SJSA1 (cell line): ENCODE measurements around the gene EVC2. TPM values are rescaled to one million over a fixed set of nuclear protein-coding genes. Genes with fewer than 3 reads are reported as not detected.

ENCODE experiments used
- DNase-seq, 2 experiments: peaks; one replicate each; pipeline ENCODE4 v3.0.0-alpha.2; 2015 to 2020; ENCODE audit warnings: low spot score in 2 of 2, low read depth in 1 of 2
- H3K27ac ChIP-seq: fragments of 250-450 bp; sonication (Bioruptor Pico); 2 replicates; pipeline ENCODE4 v1.5.1; 2020; ENCODE audit warnings: mild to moderate bottlenecking, moderate library complexity
- H3K27me3 ChIP-seq: fragments of 250-450 bp; sonication (Bioruptor Pico); replicated peaks from 2 replicates; pipeline ENCODE4 v1.5.1; 2020; ENCODE audit warnings: mild to moderate bottlenecking, moderate library complexity
- H3K36me3 ChIP-seq: fragments of 250-450 bp; sonication (Bioruptor Pico); 2 replicates; pipeline ENCODE4 v1.5.1; 2020; ENCODE audit warnings: mild to moderate bottlenecking
- H3K4me1 ChIP-seq: fragments of 250-450 bp; sonication (Bioruptor Pico); replicated peaks from 2 replicates; pipeline ENCODE4 v1.6.1; 2021; ENCODE audit warnings: mild to moderate bottlenecking
- H3K4me3 ChIP-seq: fragments of 250-450 bp; sonication (Bioruptor Pico); 2 replicates; pipeline ENCODE4 v1.5.1; 2020; ENCODE audit warnings: mild to moderate bottlenecking
- H3K9me3 ChIP-seq: fragments of 250-450 bp; sonication (Bioruptor Pico); replicated peaks from 2 replicates; pipeline ENCODE4 v1.5.1; 2020; ENCODE audit warnings: mild to moderate bottlenecking
- total RNA-seq: library from RNA; depleted of rRNA; stranded (reverse); fragments of >200 nt; shearing (Covaris generic); gene quantifications from 2 replicates; pipeline ENCODE4 v1.2.3, GENCODE V29; 2014

Gene EVC2
- total RNA-seq, 1 experiment from 2014 or later: 2.7 TPM

DNA sequence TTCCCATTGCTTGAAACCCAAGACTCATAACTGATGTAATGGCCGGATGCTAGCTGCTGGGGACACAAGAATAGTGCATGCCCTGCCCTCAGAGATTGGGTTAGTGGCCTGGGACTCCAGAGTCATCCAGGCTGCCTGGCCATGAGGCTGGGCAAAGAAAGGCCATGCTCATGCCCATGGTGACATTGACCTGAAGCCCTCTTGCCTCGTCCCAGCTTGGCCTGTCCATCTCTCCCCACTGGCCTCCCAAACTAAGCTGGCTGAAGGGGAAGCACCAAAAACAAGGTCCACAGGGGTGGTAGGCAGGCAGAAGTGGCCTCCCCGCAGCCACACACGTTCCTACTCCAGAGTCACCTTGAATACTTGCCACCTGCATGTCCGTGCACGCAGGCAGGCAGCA lies 141.8 kb downstream of the EVC2 start:
- H3K27me3 ChIP-seq: no peaks in the 10 kb centered on the region
- no peak overlapping the region for H3K27ac ChIP-seq
- no peaks in the 10 kb centered on the region for H3K36me3 ChIP-seq
- H3K4me3 ChIP-seq: no peak overlapping the region
- H3K9me3 ChIP-seq: no peaks in the 10 kb centered on the region
- H3K4me1 ChIP-seq: no peaks in the 10 kb centered on the region
- DNase-seq: no peak

GRCh38 chr4:5563856-5564255 lies 144.5 kb downstream of the EVC2 start:
- Histone ChIP-seq H3K4me3 (no peak overlapping the region), H3K36me3 (no peaks in the 10 kb centered on the region), H3K27me3 (no peaks in the 10 kb centered on the region), H3K4me1 (no peaks in the 10 kb centered on the region), H3K9me3 (no peaks in the 10 kb centered on the region), H3K27ac (no peak overlapping the region)
- no peak for DNase-seq

- no peak for DNase-seq
- Histone ChIP-seq H3K27me3 (no peaks in the 10 kb centered on the region), H3K36me3 (no peaks in the 10 kb centered on the region), H3K9me3 (no peaks in the 10 kb centered on the region), H3K27ac (no peak overlapping the region), H3K4me3 (no peak overlapping the region), H3K4me1 (no peaks in the 10 kb centered on the region)
These were observed 145.9 kb downstream of the EVC2 start for GRCh38 chr4:5562476-5562875.

GRCh38 chr4:5561286-5561685 lies 147.1 kb downstream of the EVC2 start:
- DNase-seq: no peak
- no peaks in the 10 kb centered on the region for H3K9me3 ChIP-seq

DNA sequence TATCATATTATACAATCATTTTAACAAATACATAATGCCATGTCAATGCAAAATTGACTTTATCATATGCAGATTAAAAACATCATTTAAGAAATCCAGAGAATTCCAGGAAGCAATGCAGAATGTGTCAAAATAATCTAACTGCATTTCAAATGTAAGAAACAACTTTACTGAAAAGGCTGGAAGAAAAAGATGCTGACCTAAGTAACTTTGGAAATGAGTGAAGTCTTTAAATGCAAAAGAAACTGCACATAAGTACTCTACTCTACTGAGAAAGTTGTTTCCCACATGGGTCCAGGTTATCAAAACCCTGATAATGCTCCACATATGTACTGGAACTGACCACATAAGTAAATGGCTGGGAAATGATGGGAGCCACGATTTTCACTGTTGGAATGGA lies 149.9 kb downstream of the EVC2 start:
- Histone ChIP-seq H3K27me3 (no peaks in the 10 kb centered on the region), H3K4me1 (no peaks in the 10 kb centered on the region), H3K4me3 (no peak overlapping the region), H3K9me3 (no peaks in the 10 kb centered on the region), H3K27ac (no peak overlapping the region), H3K36me3 (no peaks in the 10 kb centered on the region)
- no peak for DNase-seq

More at GRCh38 chr4:5561286-5561685, 147.1 kb downstream of the EVC2 start:
- H3K36me3 ChIP-seq: no peaks in the 10 kb centered on the region
- H3K4me3 ChIP-seq: no peak overlapping the region
- no peak overlapping the region for H3K27ac ChIP-seq
- H3K4me1 ChIP-seq: no peaks in the 10 kb centered on the region
- H3K27me3 ChIP-seq: no peaks in the 10 kb centered on the region

DNA sequence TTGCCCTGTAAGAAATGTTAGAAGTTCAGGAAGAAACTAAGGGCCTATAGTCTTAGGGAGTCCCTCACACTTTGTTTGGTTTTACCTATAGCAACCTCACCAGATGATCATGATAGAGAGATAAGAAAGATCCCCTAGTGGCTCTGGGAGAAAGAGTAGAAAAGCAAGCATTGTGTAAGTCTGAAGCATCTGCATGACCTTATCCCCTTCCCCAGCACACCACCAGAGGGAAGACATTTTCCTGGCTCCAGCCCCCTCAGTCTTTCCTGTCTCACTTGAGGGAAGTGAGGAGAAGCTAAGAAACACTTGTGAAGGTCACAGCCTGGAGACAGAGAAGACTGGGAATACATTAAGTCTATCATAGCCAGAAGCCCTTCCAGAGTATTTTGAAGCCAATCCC lies 154.0 kb downstream of the EVC2 start:
- Histone ChIP-seq H3K4me1 (no peaks in the 10 kb centered on the region), H3K27ac (no peak overlapping the region), H3K27me3 (no peaks in the 10 kb centered on the region), H3K9me3 (no peaks in the 10 kb centered on the region), H3K36me3 (no peaks in the 10 kb centered on the region), H3K4me3 (no peak overlapping the region)
- no peak for DNase-seq

GRCh38 chr4:5553801-5554200 lies 154.6 kb downstream of the EVC2 start:
- DNase-seq: no peak
- no peak overlapping the region for H3K27ac ChIP-seq
- no peaks in the 10 kb centered on the region for H3K27me3 ChIP-seq
- no peaks in the 10 kb centered on the region for H3K36me3 ChIP-seq
- no peaks in the 10 kb centered on the region for H3K9me3 ChIP-seq
- H3K4me1 ChIP-seq: no peaks in the 10 kb centered on the region
- H3K4me3 ChIP-seq: no peak overlapping the region

DNA sequence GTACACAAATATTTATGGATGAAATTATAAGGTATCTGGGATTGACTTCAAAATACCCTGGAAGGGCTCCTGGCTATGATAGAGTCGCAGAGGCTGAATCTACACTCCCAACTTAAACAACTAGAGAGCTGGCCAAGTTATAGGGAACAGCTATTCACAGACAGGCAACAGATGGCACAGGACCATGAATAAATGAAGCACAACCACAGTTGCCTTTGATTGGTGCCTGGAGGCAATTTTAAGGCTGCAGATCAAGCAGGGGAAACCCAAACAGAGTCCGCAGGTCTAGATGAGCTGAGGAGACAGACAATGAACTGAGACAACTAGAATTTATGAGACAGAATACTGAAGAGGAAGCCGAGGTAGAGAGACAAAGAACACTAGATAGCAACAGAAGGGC lies 155.9 kb downstream of the EVC2 start:
- H3K4me1 ChIP-seq: no peaks in the 10 kb centered on the region
- no peak for DNase-seq
- no peak overlapping the region for H3K27ac ChIP-seq
- H3K27me3 ChIP-seq: no peaks in the 10 kb centered on the region
- no peak overlapping the region for H3K4me3 ChIP-seq
- H3K9me3 ChIP-seq: no peaks in the 10 kb centered on the region
- no peaks in the 10 kb centered on the region for H3K36me3 ChIP-seq

- Histone ChIP-seq H3K4me1 (no peaks in the 10 kb centered on the region), H3K4me3 (no peak overlapping the region), H3K9me3 (no peaks in the 10 kb centered on the region), H3K27ac (no peak overlapping the region), H3K36me3 (no peaks in the 10 kb centered on the region), H3K27me3 (no peaks in the 10 kb centered on the region)
- no peak for DNase-seq
These were observed 160.6 kb downstream of the EVC2 start for GRCh38 chr4:5547651-5548249.

- Histone ChIP-seq H3K27me3 (no peaks in the 10 kb centered on the region), H3K9me3 (no peaks in the 10 kb centered on the region), H3K27ac (no peak overlapping the region), H3K4me3 (no peak overlapping the region), H3K4me1 (no peaks in the 10 kb centered on the region), H3K36me3 (no peaks in the 10 kb centered on the region)
- no peak for DNase-seq
These were observed 163.1 kb downstream of the EVC2 start for GRCh38 chr4:5545271-5545670.

GRCh38 chr4:5544762-5545161 lies 163.6 kb downstream of the EVC2 start:
- no peak overlapping the region for H3K27ac ChIP-seq
- DNase-seq: no peak
- H3K4me3 ChIP-seq: no peak overlapping the region
- no peaks in the 10 kb centered on the region for H3K27me3 ChIP-seq
- no peaks in the 10 kb centered on the region for H3K4me1 ChIP-seq
- H3K36me3 ChIP-seq: no peaks in the 10 kb centered on the region
- no peaks in the 10 kb centered on the region for H3K9me3 ChIP-seq

- Histone ChIP-seq H3K4me3 (no peak overlapping the region), H3K9me3 (no peaks in the 10 kb centered on the region), H3K27ac (no peak overlapping the region), H3K36me3 (no peaks in the 10 kb centered on the region), H3K27me3 (no peaks in the 10 kb centered on the region), H3K4me1 (no peaks in the 10 kb centered on the region)
- DNase-seq: no peak
These were observed 164.7 kb downstream of the EVC2 start for GRCh38 chr4:5543681-5544080.

DNA sequence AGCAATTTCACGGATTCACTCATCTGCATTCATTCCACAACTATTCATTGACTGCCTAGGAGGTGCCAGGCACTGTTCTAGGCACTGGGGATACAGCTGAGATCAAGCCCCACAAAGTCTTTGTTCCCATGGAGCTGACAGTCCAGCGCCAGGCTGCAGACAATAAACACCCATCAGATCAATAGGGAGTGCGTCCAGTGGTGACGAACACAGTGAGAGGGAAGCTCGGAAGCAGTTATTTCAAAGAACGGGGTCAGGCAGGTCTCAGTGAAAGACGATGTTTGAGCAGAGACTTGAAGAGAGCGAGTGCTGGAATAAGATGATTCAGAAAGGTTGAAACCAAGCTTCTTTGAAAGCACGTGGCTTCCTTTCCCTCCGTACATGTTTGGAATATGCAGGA lies 167.2 kb downstream of the EVC2 start:
- H3K4me3 ChIP-seq: no peak overlapping the region
- no peak for DNase-seq
- H3K27ac ChIP-seq: no peak overlapping the region
- no peaks in the 10 kb centered on the region for H3K27me3 ChIP-seq
- no peaks in the 10 kb centered on the region for H3K36me3 ChIP-seq
- H3K9me3 ChIP-seq: no peaks in the 10 kb centered on the region
- no peaks in the 10 kb centered on the region for H3K4me1 ChIP-seq

DNA sequence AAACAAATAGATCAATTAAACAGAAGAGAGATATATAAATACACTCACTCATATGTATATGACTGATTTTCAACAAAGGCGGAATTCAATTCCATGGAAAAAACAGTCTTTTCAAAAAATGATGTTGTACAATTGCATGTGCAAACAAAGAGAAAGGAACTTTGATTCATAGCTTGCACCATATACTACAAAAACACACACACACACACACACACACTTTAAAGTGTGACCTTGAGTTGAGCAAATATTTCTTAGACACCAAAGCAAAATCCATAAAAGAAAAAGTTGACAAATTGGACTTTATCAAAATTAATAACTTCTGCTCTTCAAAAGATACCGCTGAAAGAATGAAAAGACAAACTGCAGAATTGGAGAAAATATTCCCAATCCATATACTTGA lies 168.8 kb downstream of the EVC2 start:
- Histone ChIP-seq H3K27ac (no peak overlapping the region), H3K9me3 (no peaks in the 10 kb centered on the region), H3K4me1 (no peaks in the 10 kb centered on the region), H3K27me3 (no peaks in the 10 kb centered on the region), H3K36me3 (no peaks in the 10 kb centered on the region), H3K4me3 (no peak overlapping the region)
- DNase-seq: no peak

DNA sequence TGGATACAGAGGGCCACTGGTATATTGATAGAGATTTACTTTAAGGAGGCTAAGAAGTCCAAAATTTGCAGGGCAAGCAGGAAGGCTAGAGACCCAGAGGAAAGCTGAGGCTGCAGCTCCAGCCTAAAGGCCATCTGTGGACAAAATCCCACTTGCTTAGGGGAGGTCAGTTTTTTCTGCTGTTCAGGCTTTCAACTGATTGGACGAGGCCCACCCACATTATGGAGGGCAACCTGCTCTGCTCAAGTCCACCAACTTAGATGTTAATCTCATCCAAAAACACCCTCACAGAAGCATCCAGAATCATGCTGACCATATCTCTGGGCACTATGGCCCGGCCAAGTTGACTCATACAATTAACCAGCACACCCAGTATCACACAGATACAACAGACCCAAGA lies 176.3 kb downstream of the EVC2 start:
- no peaks in the 10 kb centered on the region for H3K9me3 ChIP-seq
- H3K27me3 ChIP-seq: no peaks in the 10 kb centered on the region
- H3K4me1 ChIP-seq: no peaks in the 10 kb centered on the region
- no peak overlapping the region for H3K4me3 ChIP-seq
- H3K27ac ChIP-seq: no peak overlapping the region
- no peaks in the 10 kb centered on the region for H3K36me3 ChIP-seq
- DNase-seq: no peak
